ENCODE measurements around the gene MYL3. TPM values are rescaled to one million over a fixed set of nuclear protein-coding genes. Genes with fewer than 3 reads are reported as not detected.

MYL3 gene
- polyA plus RNA-seq, 1 donor, result 167 TPM

- DNase-seq, result no peak
Measured at GRCh38 chr3:46849686-46850467, 13.4 kb downstream of the MYL3 start.

GRCh38 chr3:46849045-46849631 lies 14.1 kb downstream of the MYL3 start:
- DNase-seq, result no peak

- DNase-seq, result no peak
Measured at GRCh38 chr3:46848271-46849044, 14.8 kb downstream of the MYL3 start.

GRCh38 chr3:46847744-46848143 lies 15.5 kb downstream of the MYL3 start:
- no peak for DNase-seq

GRCh38 chr3:46846624-46847542 lies 16.4 kb downstream of the MYL3 start:
- DNase-seq, result no peak

- peak; percentile 88 for DNase-seq
Measured at GRCh38 chr3:46845860-46846623, 17.2 kb downstream of the MYL3 start.

- peak; percentile 76 for DNase-seq
Measured at GRCh38 chr3:46845397-46845859, 17.8 kb downstream of the MYL3 start.

GRCh38 chr3:46844881-46845312 lies 18.3 kb downstream of the MYL3 start:
- DNase-seq, result no peak

- no peak for DNase-seq
Measured at GRCh38 chr3:46844397-46844796, 18.8 kb downstream of the MYL3 start.

GRCh38 chr3:46843508-46843907 lies 19.7 kb downstream of the MYL3 start:
- no peak for DNase-seq

- no peak for DNase-seq
Measured at GRCh38 chr3:46840491-46840890, 22.8 kb downstream of the MYL3 start.

GRCh38 chr3:46838301-46838700 lies 24.9 kb downstream of the MYL3 start:
- no peak for DNase-seq

- no peak for DNase-seq
Measured at GRCh38 chr3:46835491-46835890, 27.8 kb downstream of the MYL3 start.

- DNase-seq, result no peak
Measured at GRCh38 chr3:46835054-46835453, 28.2 kb downstream of the MYL3 start.

- DNase-seq, result no peak
Measured at GRCh38 chr3:46833346-46834300, 29.6 kb downstream of the MYL3 start.

GRCh38 chr3:46831841-46832240 lies 31.4 kb downstream of the MYL3 start:
- DNase-seq, result no peak

- DNase-seq, result no peak
Measured at GRCh38 chr3:46831316-46831715, 31.9 kb downstream of the MYL3 start.

- DNase-seq, result no peak
Measured at GRCh38 chr3:46830801-46831200, 32.4 kb downstream of the MYL3 start.

GRCh38 chr3:46829699-46830208 lies 33.5 kb downstream of the MYL3 start:
- DNase-seq, result no peak

- DNase-seq, result no peak
Measured at GRCh38 chr3:46825450-46825849, 37.8 kb downstream of the MYL3 start.
